Breast epithelium (tissue), 3 donors: ENCODE data around the gene RGS7.

Source experiments
- CTCF ChIP-seq, 3 donors: fragments of 450-650 bp; IDR thresholded peaks; one replicate each; pipeline ENCODE4 v1.5.1; 2016 to 2017; ENCODE audit warnings: antibody characterized with exemption in 3 of 3, mild to moderate bottlenecking in 3 of 3, moderate library complexity in 3 of 3
- POLR2A ChIP-seq: fragments of 450-650 bp; IDR thresholded peaks from one replicate; pipeline ENCODE4 v1.6.1; 2016; ENCODE audit warnings: antibody characterized with exemption, mild to moderate bottlenecking, moderate library complexity

GRCh38 chr1:241143765-241144442 lies 213.1 kb downstream of the RGS7 start:
- TF ChIP-seq CTCF (IDR thresholded peaks at IDR 0.05), result no peak
- no peak for TF ChIP-seq POLR2A
